WI38 (cell line): ENCODE results near the gene ZNF620.
"Not testable (repeated sequence)": the region's sequence is repeated elsewhere in the genome, so short reads cannot be mapped to it uniquely, and the experiment has no call there.

Experiments used
- H3K4me3 ChIP-seq: 2 replicates; pipeline ENCODE4 v1.5.1; 2011; ENCODE audit warnings: low read depth, mild to moderate bottlenecking, control low read depth, low read length
- CTCF ChIP-seq: IDR thresholded peaks from 2 replicates; pipeline ENCODE4 v1.5.1; 2012; ENCODE audit warnings: low read depth, mild to moderate bottlenecking, control low read depth, low read length

Gene ZNF620

GRCh38 chr3:40557575-40558161 lies 51.8 kb downstream of the ZNF620 start:
- no peak for TF ChIP-seq CTCF
- H3K4me3 ChIP-seq: no peak overlapping the region

- H3K4me3 ChIP-seq: not testable (repeated sequence)
These were observed 56.6 kb downstream of the ZNF620 start for GRCh38 chr3:40562482-40562881.

GRCh38 chr3:40565629-40566028 lies 59.8 kb downstream of the ZNF620 start:
- not testable (repeated sequence) for H3K4me3 ChIP-seq

GRCh38 chr3:40566694-40567093 lies 60.9 kb downstream of the ZNF620 start:
- no peak for TF ChIP-seq CTCF
- H3K4me3 ChIP-seq: no peak overlapping the region
